KOPT-K1 (cell line): ENCODE results near the gene OR10D3.
"Not testable (repeated sequence)": the region's sequence is repeated elsewhere in the genome, so short reads cannot be mapped to it uniquely, and the experiment has no call there.

Experiments used
- H3K27ac ChIP-seq: fragments of 200-600 bp; sonication (generic); 2 replicates; pipeline ENCODE4 v1.5.1; 2016; ENCODE audit warnings: antibody characterized with exemption, mild to moderate bottlenecking, low read depth, low read length; ENCODE audit not compliant: poor library complexity, severe bottlenecking
- H3K36me3 ChIP-seq: fragments of 200-600 bp; sonication (generic); 2 replicates; pipeline ENCODE4 v1.5.1; 2017; ENCODE audit warnings: antibody characterized with exemption, mild to moderate bottlenecking, low read length, moderate library complexity; ENCODE audit not compliant: insufficient read depth
- H3K9me3 ChIP-seq: fragments of 200-600 bp; sonication (generic); 2 replicates; pipeline ENCODE4 v1.5.1; 2017; ENCODE audit warnings: antibody characterized with exemption, low read length, mild to moderate bottlenecking; ENCODE audit not compliant: insufficient read depth, poor library complexity, severe bottlenecking

The OR10D3 gene

GRCh38 chr11:124209824-124210357 lies 26.7 kb downstream of the OR10D3 start:
- no peaks in the 10 kb centered on the region for H3K9me3 ChIP-seq
- no peaks in the 10 kb centered on the region for H3K36me3 ChIP-seq

GRCh38 chr11:124210421-124210820 lies 27.3 kb downstream of the OR10D3 start:
- H3K36me3 ChIP-seq = no peaks in the 10 kb centered on the region
- H3K27ac ChIP-seq = no peak overlapping the region
- no peaks in the 10 kb centered on the region for H3K9me3 ChIP-seq

More at GRCh38 chr11:124209824-124210357, 26.7 kb downstream of the OR10D3 start:
- no peak overlapping the region for H3K27ac ChIP-seq

GRCh38 chr11:124211321-124211720 lies 28.2 kb downstream of the OR10D3 start:
- Histone ChIP-seq H3K36me3 (no peaks in the 10 kb centered on the region), H3K9me3 (no peaks in the 10 kb centered on the region), H3K27ac (no peak overlapping the region)

- H3K27ac ChIP-seq = no peak overlapping the region
- no peaks in the 10 kb centered on the region for H3K9me3 ChIP-seq
- no peaks in the 10 kb centered on the region for H3K36me3 ChIP-seq
Measured at GRCh38 chr11:124214027-124214426, 30.9 kb downstream of the OR10D3 start.

- Histone ChIP-seq H3K36me3 (no peaks in the 10 kb centered on the region), H3K9me3 (no peaks in the 10 kb centered on the region)
Measured at GRCh38 chr11:124219126-124219525, 36.0 kb downstream of the OR10D3 start.

GRCh38 chr11:124222407-124222806 lies 39.3 kb downstream of the OR10D3 start:
- no peaks in the 10 kb centered on the region for H3K36me3 ChIP-seq
- H3K9me3 ChIP-seq = no peaks in the 10 kb centered on the region

More at GRCh38 chr11:124219126-124219525, 36.0 kb downstream of the OR10D3 start:
- no peak overlapping the region for H3K27ac ChIP-seq

GRCh38 chr11:124224618-124225423 lies 41.7 kb downstream of the OR10D3 start:
- H3K9me3 ChIP-seq, H3K36me3 ChIP-seq, H3K27ac ChIP-seq: not testable (repeated sequence)

More at GRCh38 chr11:124222407-124222806, 39.3 kb downstream of the OR10D3 start:
- no peak overlapping the region for H3K27ac ChIP-seq

GRCh38 chr11:124225471-124225870 lies 42.3 kb downstream of the OR10D3 start:
- Histone ChIP-seq H3K9me3 (no peaks in the 10 kb centered on the region), H3K27ac (no peak overlapping the region)

GRCh38 chr11:124233376-124233775 lies 50.2 kb downstream of the OR10D3 start:
- H3K36me3 ChIP-seq = no peaks in the 10 kb centered on the region
- H3K9me3 ChIP-seq = no peaks in the 10 kb centered on the region
- H3K27ac ChIP-seq = no peak overlapping the region

More at GRCh38 chr11:124225471-124225870, 42.3 kb downstream of the OR10D3 start:
- H3K36me3 ChIP-seq = no peaks in the 10 kb centered on the region
